GM21723 (cell line): ENCODE measurements around the gene PAX9.

Experiments
- ATAC-seq: cut with Tn5 transposase; IDR thresholded peaks from one replicate; pipeline ENCODE4 v1.9.1; 2021; ENCODE audit warnings: mild to moderate bottlenecking, moderate library complexity; ENCODE audit not compliant: unreplicated experiment

The PAX9 gene

DNA sequence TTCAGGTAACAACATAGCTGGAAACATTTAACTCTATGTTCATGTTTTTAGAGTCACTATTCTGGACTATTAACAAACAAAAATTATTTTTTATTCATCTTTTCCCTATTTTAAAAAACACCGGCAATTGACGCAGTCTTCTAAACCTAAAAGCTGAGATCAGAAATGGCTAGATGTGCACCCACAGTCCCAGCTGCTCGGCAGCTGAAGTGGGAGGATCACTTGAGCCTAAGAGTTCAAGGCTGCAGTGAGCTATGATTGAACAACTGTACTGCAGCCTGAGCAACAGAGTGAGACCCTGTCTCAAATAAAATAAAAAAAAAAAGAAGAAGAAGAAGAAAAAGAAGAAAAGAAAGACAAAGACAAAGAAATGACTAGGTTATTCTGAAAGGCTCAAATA is 64.5 kb downstream of the PAX9 start:
- no peak for ATAC-seq
